PC-9 (cell line): ENCODE measurements around the gene SFT2D3.

Experiments
- CTCF ChIP-seq: fragments of 200-600 bp; sonication (generic); conservative IDR thresholded peaks from 2 replicates; pipeline ENCODE4 v1.6.1; 2017; ENCODE audit warnings: mixed run types, antibody characterized with exemption, mild to moderate bottlenecking, moderate library complexity
- EZH2 ChIP-seq: fragments of 200-600 bp; sonication (generic); IDR thresholded peaks from 2 replicates; pipeline ENCODE4 v1.8.0; 2017; ENCODE audit warnings: antibody characterized with exemption, low read depth

- TF ChIP-seq CTCF, result no peak
- no peak for TF ChIP-seq EZH2
These were observed 39.3 kb upstream of the SFT2D3 start for GRCh38 chr2:127661949-127662510.
